ENCODE results near the gene RHOBTB3.
A peak's percentile ranks its signal among the peaks of the same experiment; 100 is the strongest.

The RHOBTB3 gene

DNA sequence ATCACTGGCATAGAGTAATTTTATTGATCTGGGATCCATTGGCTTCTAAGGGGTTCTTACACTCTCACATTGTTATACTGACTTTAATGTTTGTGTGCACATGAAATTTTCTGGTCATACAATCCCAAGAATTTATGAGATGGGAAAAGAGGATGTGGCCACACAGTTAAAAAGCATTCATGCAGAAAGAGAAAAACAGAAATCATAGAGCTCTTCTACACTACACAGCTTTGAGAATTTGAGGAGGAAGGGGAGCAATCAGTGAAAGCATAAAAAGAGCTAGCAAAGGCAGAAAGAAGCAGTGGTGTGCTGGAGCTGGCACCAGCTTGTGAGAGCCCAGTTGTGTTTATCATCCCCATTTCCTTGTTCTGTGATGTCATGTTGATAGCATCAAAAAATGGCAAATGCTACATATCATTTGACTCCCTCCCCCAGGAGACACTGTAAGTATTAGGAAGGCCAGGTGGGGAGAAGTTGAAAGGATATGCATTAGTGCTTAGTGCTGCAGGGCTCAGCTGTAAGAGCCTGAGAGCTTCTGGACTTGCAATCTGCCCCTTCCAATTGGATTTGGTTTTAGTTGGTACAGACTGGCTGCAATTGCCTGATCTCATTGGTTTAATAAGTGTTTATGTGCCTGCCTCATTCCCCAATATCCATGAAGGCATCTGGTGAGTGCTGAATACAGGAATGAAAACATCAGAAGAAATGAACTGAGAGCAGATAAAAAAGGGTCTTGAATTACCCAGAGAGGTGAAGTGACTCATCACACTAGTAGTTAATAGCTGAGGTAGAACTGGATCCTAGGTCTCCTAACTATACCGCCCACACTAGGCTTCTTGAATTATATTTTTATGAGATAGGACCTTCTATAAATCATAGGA lies 30.9 kb downstream of the RHOBTB3 start:
- no peak for TF ChIP-seq ZNF70 (CRISPR knock-in tag; IDR thresholded peaks at IDR 0.05)
- 0 out of 2 replicates have a peak, but pooled peaks have one; percentile 8 for TF ChIP-seq TCF4 (CRISPR knock-in tag; IDR thresholded peaks at IDR 0.05; ENCODE audit: borderline replicate concordance)
- peak; percentile 62 for TF ChIP-seq ISL1 (CRISPR knock-in tag; IDR thresholded peaks at IDR 0.05)
- peak; percentile 30 for ATAC-seq

- peak; percentile 4; the same call in 1 of the 2 replicates for TF ChIP-seq ISL1 (CRISPR knock-in tag; IDR thresholded peaks at IDR 0.05)
- TF ChIP-seq OSR1 (CRISPR knock-in tag; IDR thresholded peaks at IDR 0.05) = no peak
- TF ChIP-seq POU6F1 (CRISPR knock-in tag; IDR thresholded peaks at IDR 0.05; ENCODE audit: borderline replicate concordance, low read depth) = no peak
- TF ChIP-seq, protein P1, sequence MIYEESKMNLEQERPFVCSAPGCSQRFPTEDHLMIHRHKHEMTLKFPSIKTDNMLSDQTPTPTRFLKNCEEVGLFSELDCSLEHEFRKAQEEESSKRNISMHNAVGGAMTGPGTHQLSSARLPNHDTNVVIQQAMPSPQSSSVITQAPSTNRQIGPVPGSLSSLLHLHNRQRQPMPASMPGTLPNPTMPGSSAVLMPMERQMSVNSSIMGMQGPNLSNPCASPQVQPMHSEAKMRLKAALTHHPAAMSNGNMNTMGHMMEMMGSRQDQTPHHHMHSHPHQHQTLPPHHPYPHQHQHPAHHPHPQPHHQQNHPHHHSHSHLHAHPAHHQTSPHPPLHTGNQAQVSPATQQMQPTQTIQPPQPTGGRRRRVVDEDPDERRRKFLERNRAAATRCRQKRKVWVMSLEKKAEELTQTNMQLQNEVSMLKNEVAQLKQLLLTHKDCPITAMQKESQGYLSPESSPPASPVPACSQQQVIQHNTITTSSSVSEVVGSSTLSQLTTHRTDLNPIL (CRISPR knock-in tag; IDR thresholded peaks at IDR 0.05; ENCODE audit: low read depth) = no peak
- no peak for ATAC-seq
Measured at GRCh38 chr5:95762652-95763041, 31.5 kb downstream of the RHOBTB3 start.

- no peak for ATAC-seq
- TF ChIP-seq ZFP30 (CRISPR knock-in tag; IDR thresholded peaks at IDR 0.05) = no peak
- TF ChIP-seq ESRRG (CRISPR knock-in tag; IDR thresholded peaks at IDR 0.05) = no peak
- no peak for TF ChIP-seq ZNF8 (CRISPR knock-in tag; IDR thresholded peaks at IDR 0.05)
Measured at GRCh38 chr5:95763941-95764340, 32.8 kb downstream of the RHOBTB3 start.

- ATAC-seq = no peak
- TF ChIP-seq POU6F1 (CRISPR knock-in tag; IDR thresholded peaks at IDR 0.05; ENCODE audit: borderline replicate concordance, low read depth) = no peak
Measured at GRCh38 chr5:95768731-95769130, 37.6 kb downstream of the RHOBTB3 start.

- ATAC-seq = peak; percentile 79
- TF ChIP-seq, protein P1 (CRISPR knock-in tag; IDR thresholded peaks at IDR 0.05; ENCODE audit: low read depth) = no peak
- TF ChIP-seq CSDC2 (CRISPR knock-in tag; IDR thresholded peaks at IDR 0.05) (no peak), TCF4 (CRISPR knock-in tag; IDR thresholded peaks at IDR 0.05; ENCODE audit: borderline replicate concordance) (no peak), ISL1 (CRISPR knock-in tag; IDR thresholded peaks at IDR 0.05) (peak; percentile 66), ARNTL (CRISPR knock-in tag; IDR thresholded peaks at IDR 0.05; ENCODE audit: borderline replicate concordance, low read depth) (no peak)
Measured at GRCh38 chr5:95770830-95771708, 39.9 kb downstream of the RHOBTB3 start.

- no peak for ATAC-seq
- TF ChIP-seq ZFP30 (CRISPR knock-in tag; IDR thresholded peaks at IDR 0.05) = no peak
- TF ChIP-seq ZNF70 (CRISPR knock-in tag; IDR thresholded peaks at IDR 0.05) = no peak
- TF ChIP-seq POU6F1 (CRISPR knock-in tag; IDR thresholded peaks at IDR 0.05; ENCODE audit: borderline replicate concordance, low read depth) = no peak
- TF ChIP-seq ESRRG (CRISPR knock-in tag; IDR thresholded peaks at IDR 0.05) = no peak
- no peak for TF ChIP-seq SNAI2 (CRISPR knock-in tag; IDR thresholded peaks at IDR 0.05)
- TF ChIP-seq TCF4 (CRISPR knock-in tag; IDR thresholded peaks at IDR 0.05; ENCODE audit: borderline replicate concordance) = no peak
- no peak for TF ChIP-seq ZNF565 (CRISPR knock-in tag; conservative IDR thresholded peaks at IDR 0.05; ENCODE audit: low read depth)
- no peak for TF ChIP-seq OSR1 (CRISPR knock-in tag; IDR thresholded peaks at IDR 0.05)
- no peak for TF ChIP-seq ZNF8 (CRISPR knock-in tag; IDR thresholded peaks at IDR 0.05)
- no peak for TF ChIP-seq PATZ1 (CRISPR knock-in tag; IDR thresholded peaks at IDR 0.05; ENCODE audit: borderline replicate concordance)
Measured at GRCh38 chr5:95771892-95772291, 40.8 kb downstream of the RHOBTB3 start.

All from SK-N-SH treated with all-trans-retinoic acid at 6 μM for 48 hours (cell line).